Activated T-cell treated with anti-CD3 and anti-CD28 coated beads, Interleukin-2, amount 50 U/mL, for 48 hours (primary cell): ENCODE data around the gene HOXB2.

Experiments
- DNase-seq, 2 experiments: peaks; one replicate each; pipeline ENCODE4 v3.0.0-alpha.2; 2020

HOXB2 gene

DNA sequence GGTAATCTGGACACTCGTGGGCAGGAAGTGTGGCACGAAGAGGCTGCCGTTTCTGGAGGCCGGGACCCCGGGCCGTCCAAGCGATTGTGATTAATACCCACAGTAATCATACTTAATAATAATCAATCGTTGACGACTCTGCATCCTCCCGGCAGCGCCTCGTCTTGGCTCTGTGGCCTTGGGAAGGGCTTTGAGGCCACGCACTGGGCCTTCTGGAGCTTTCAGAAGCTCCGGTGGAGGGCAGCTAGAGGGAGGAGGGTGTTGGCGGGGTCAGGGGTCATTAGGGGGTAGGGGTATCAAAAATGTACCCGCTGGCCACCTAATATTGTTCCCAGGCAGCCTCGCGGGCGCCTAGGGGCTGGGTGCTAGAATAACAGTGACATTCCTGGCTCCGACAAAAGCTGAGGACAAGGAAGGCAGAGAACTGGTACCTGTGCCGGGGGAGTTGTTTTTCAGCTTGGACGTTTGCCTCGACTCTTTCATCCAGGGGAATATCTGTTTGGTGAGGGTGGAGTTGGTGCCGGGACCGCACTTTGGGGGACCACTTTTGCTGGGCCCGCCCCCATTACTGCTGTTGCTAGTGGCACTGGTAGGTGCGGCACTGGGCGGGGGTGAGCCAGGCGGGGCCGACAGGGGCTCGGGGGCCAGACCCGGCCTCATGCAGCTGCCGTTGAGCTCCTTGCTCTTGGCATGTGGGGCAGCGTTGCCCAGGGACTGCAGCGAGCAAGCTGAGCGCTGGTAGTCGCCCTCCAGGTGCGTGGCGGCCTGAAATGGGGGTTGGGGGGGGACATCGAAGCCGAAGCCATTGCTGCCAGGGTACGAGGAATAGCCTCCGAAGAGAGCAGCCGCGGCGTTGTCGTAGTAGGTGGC lies 6.9 kb upstream of the HOXB2 start:
- no peak for DNase-seq

DNA sequence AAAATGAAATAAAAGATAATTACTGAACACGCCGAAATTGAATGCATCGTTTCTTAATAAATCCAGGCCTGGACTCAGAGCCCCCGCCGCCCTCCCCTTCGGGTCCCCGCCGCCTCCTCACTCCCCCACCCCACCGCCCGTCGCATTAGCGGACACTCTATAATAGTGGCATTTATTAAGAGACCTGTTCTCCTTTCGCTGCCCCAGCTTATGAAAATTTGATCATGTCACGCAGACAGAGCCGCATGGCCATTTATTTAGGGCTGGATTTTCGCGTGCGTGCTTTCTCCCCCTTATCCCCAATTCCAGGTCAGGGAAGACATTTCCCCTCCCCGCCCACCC lies 6.3 kb upstream of the HOXB2 start:
- DNase-seq, result no peak

DNA sequence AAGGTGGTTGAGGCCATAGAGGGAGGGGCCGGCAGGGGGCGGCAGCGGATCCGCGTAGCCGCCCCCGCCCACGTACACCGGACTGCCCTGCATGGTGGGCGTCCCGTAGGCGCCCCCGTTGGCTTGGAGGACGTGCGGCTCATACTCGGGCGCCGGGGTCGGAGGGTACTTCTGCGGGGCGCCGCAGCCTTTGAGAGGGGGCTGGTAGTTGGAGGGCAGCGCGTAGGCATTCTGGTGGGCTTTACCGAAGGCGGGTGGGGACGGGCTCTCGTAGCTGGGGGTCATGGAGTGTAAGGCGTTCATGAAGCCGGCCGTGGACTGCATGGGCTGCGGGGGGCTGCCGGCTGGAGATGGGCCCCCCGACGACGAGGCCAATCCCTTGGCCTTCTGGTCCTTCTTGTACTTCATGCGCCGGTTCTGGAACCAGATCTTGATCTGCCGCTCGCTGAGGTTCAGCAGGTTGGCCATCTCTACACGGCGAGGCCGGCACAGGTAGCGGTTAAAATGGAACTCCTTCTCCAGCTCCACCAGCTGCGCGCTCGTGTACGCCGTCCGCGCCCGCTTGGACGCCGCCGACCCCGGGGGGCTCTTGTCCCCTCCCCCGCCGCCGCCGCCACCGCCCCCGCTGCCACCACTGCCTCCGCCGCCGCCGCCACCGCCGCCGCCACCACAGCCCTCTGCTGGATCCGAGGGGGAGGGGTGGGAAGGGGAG lies 5.7 kb upstream of the HOXB2 start:
- no peak for DNase-seq

DNA sequence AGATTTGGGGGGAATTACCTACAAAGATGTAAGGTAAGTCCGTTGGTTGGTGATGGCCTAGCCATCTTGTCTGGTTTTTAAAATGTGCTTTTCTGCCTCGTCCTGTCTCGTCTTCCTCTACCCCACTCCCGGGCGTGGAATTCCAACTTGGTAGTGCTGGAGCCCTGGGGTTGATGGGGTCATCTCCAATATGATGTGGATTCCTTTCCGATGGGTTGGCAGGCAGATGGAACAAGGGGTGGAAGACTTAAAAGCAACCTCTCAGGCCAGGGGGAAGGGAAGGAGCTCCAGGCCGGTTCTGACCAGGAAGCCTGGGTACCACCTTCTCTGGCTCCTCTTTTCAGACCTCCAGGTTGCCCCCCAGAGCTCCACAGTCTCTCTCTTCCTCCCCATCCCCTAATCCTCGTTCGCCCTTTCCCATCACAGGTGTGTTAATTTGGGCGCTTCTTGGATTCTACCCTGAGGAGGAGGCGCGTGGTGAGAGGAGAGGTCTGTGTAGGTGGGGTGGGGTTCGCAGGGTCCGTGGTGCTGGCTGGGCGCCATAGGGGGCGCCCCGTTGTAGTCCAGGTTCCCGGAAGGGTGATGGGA lies 5.1 kb upstream of the HOXB2 start:
- no peak for DNase-seq

DNA sequence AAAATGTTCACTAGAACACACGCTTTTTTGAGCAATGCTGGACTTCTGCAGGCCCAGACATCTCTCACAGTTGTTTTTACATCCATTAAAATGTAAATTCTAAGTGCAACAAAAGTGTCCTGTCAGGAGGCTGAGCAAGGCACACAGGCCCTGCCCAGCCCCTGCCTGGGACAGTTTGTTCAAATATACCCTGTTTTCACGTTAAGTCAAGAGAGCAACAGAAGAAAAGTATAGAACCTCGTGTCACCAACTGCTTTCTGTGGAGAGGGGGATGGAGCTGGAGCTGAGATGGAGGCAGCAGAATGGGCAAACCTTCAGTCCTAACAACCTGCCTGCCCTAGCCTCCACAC lies 4.3 kb upstream of the HOXB2 start:
- no peak for DNase-seq

DNA sequence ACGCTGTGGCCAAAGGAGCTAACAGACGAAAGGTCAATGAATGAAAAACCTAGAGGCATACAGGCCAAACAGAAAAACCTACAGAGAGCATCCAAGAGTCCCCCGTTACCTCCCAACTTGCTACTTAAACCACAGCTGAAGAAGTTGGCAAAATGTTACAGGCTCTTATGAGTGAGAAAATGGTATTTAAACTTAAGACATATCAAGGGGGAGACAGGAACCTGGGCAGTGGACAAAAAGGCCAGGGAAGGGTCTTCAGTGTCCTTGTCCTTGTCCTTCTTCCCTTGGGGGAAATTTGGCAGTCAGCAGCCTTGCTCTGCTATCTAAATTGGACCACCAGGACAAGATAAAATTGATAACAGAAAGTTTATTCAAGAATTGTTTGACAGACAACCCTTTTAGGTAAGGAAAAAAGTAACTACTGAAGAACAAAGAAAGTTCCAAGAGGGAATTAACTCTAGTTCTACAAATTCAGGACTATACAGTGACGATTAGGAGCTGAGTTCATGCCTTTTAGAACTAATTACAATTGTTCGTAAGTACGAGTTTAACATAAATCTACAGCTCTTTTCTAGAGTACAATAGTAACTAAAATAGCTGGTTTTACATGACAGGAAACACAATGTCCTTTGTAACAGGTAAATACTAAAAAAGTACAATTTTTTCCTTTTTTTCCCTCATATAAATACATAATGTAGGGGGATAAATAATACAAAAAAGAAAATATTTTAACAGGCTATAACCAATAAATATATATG lies 3.8 kb upstream of the HOXB2 start:
- DNase-seq, result no peak

DNA sequence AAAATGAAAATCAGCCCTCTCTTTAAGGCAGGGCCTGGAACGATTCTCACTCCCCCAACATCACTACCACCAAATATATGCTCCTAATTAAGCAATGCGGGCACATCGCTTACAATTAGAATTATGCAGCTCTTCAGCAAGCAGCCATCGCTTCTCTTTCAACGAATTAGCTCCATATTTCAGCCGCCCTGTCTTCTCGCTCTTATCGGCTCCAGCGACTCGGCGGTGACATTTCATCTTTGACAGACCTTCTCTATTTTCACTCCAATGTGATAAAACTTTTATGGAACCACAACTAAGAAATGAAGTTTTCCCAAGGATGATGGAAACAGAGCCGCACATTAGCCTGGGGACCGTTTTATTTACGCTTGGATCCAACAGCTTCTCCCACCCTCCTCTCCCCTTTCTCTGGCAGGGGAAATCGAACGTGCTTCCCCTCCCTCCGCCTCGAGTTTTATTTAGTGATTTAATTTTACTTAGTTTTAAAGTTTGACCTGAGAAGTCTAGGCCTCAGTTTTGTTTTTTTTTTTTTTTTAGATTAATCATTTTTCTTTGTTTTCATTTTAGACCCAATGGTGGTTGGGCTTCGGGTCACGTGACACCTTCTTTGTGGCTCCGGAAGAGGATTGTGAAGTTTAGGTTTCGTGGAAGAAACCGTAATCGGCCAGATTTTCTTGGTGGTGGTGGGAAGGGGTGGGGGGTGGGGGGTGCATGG lies 3.1 kb upstream of the HOXB2 start:
- peak; percentile 42 for DNase-seq

DNA sequence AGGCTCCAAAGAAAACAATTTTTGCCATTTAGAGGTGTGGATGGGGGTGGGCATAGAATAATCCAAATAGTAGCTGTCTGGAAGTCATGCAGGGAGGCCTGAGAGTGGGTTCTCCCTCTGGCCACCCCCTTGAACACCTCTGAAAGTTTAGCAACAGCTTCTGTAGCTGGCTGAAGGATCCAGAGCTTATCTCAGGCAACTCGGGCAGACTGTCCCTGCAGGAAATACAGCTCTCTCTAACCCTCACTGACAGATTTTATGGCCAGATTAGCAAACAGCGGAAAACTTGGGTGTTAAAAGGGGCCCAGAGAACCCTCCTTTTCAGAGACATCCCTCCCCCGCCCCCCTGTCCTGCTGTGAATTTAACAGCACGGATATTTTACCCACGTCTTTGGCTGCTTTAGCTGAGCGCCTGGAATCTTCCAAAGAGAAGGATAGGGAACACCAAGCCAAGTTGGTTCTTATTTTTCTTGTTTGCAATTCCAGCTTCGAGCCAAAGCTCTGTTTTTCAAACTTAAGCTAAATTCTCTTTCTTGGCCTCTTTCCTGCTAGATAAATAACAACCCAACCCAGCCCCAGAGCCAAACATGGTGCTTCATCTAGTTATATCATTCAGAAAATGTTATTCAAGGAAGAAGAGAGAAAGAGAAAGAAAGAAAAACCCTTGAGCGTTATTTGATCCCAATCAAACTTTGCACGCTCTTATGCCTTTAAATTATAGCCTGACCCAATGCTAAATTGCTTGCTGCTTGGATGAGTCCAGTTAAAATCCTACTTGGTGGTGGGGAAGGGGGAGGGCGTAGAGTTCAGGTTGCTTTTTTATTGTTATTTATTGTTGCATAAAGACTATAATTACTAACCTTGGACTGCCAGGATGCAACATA lies 2.3 kb upstream of the HOXB2 start:
- no peak for DNase-seq

DNA sequence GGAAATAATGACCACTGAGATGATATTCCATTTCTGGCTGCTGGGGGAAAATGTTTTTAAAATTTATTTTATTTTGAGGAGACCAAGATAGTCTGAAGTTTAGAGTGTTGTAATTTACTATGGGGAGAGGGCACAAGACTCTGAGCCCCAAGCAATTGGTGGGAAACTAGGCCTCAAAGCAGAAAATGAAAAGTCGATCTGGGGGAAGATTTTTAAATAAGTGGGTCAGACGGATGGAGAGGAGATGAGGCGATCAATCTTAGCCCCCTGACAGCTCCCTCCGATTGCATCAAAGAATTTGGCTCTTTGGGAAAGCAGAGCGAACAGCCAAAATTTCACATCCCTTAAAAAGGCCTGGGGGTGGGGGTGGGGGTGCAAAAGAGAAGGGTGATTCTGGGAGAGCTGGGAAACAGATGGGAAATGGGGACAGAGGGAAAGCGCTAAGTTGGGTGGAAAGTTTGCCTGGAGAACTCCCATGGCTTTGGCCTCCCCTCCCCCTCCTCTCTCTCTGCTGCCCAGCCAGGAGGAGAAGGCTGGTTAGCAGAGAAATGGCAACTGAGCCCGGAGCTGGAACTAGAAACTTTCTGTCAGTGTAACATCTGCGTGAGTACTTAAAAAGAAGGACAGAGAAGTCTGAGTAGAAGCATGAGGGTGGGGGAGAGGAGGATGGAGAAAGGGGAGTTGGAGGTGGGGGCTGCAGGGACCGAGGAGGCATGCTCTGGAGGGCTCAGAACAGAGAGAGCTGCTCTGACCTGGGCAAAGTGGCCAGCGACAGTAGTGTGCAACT lies 1.4 kb upstream of the HOXB2 start:
- no peak for DNase-seq

DNA sequence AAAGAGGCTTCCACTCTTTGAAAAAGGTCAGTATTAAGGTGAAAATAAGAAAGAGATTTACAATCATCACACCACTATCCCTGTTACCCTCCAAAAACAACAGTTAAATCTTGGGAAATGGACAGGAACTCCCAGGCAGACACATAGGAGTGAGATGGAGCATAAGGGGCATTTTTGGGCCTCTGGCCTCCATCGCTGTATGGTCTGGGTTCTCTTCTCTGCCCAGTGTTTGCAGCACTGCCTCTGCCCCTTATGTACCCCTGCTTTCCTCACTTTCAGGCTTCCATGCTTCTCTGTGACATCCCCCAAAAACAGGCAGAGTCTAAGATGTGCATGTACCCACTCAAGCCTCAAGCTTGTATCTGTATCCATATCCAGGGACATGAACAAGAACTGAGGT lies 630 bp upstream of the HOXB2 start:
- DNase-seq, result no peak

DNA sequence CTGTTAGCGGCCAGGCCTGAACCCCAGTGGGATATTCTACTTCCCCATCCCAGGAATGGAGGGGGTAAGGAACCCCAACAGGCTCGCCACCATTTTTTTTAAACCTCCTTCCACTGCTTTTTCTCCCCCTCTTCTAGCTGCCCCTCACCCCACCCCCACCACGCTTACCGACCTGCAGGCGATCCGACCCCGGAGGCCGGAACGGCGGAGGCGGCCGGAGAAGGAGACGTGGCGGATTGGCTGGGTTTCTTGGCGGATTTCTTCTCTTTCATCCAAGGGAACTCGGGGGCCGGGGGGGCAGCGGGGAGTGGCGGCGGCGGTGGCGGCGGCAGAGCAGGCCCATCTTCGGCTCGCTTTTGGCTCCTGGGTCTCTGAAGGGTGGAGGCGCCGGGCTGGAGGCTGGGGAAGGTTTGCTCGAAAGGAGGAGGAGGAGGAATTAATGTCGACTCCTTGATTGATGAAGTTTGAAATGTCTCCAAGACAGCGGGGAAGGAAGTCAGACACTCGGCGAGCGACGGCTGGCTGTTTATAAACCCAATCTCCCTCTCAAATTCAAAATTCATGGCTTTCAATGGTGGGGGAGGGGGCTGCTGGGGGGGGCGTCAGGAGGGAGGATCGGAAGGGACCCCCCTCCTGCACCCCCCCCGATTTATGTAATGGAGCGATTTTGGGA lies 424 bp downstream of the HOXB2 start:
- peak; percentile 59 to 62 for DNase-seq

GRCh38 chr17:48543854-48544348 lies 1.0 kb downstream of the HOXB2 start:
- DNase-seq, result peak; percentile 71 to 73

- peak; percentile 77 to 82 for DNase-seq
Observed at GRCh38 chr17:48543107-48543853, 1.6 kb downstream of the HOXB2 start.

DNA sequence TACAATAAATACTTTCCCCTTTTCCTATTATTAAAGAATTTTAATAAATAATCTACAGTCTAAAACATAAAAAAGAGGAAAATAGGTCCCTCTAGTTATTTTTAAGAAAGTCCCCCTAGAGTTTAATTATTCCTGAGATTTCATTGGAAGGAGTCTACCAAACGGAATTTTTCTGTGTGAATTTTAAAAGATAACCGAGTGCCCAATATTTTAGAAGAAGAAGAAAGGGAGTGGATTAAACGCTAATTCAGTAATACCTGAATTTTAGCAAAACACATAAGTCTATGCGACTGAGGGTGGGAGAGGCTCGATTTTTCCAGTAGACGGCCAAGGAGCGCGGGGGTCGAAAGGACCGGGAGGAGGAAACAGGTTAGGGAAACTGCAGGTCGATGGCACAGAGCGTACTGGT lies 2.2 kb downstream of the HOXB2 start:
- DNase-seq, result no peak

DNA sequence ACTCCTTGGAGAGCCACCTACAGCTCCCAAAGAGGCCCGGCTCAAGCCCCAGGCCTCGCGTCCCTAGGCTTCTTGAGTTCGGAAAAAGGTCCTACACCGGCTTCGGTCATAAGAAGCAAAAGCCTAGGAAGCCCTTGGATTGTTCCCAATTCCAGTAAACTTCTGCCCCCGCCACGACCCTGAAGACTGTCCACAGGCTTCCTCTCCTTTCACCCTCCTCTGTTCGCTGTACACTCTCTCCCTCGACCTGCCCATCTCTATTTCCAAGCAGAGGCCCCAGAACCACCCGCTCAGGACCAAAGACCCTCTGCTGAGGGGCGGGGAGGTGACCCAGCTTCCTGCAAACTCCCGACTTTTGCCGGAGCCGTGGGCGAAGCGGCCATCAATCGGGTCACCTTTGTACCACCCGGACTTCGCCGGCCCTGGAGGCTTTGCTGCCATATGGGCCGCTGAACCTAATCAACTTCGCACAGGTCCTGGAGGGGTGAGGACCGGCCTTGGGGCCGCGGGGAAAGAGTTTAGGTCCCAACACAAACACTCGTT lies 2.7 kb downstream of the HOXB2 start:
- peak; percentile 55 to 58 for DNase-seq

DNA sequence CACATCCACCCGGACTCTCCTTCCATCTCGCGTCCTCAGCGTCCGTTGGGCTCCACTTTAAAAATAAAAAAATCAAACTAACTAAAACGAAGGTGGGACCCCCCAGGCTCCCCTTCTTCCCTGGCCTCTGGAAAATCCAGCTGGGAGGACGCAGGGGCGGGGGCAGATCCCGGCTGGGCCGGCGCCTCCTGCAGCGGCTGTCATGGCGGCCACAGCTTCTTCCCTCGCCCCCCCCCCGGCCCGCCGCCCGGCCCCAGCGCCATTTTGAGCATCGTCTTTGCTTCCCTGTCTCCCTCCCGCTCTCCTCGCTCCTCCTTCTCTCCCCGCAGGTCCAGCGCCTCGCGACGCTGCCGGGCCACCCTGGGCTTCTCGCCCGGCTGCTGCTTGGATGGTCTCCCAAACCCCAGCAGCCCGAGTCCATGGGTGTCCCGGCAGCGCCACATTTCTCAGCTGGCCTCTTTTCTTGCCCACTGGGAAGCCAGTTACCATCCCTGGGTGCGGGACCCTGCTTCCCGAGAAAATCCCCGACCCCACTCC lies 3.3 kb downstream of the HOXB2 start:
- peak; percentile 59 to 62 for DNase-seq

- peak; percentile 42 to 45 for DNase-seq
Observed at GRCh38 chr17:48541036-48541576, 3.8 kb downstream of the HOXB2 start.

GRCh38 chr17:48540213-48540612 lies 4.7 kb downstream of the HOXB2 start:
- no peak for DNase-seq
